OCI-LY1 (cell line): ENCODE measurements around the gene IKZF1.

Experiments used
- H2AFZ ChIP-seq: fragments of 200-600 bp; sonication (generic), shearing (Covaris generic); 2 replicates; pipeline ENCODE4 v1.6.0; 2014; ENCODE audit warnings: antibody characterized with exemption, mild to moderate bottlenecking, low read length
- H3F3A ChIP-seq: fragments of 200-600 bp; sonication (generic), shearing (Covaris generic); 2 replicates; pipeline ENCODE4 v1.6.0; 2014; ENCODE audit warnings: mild to moderate bottlenecking, antibody characterized with exemption, low read length, moderate library complexity; ENCODE audit not compliant: insufficient read depth
- H3K27ac ChIP-seq: fragments of 200-600 bp; sonication (generic); 2 replicates; pipeline ENCODE4 v1.5.1; 2014; ENCODE audit warnings: low read length, mixed run types, mild to moderate bottlenecking, low read depth; ENCODE audit not compliant: poor library complexity, severe bottlenecking
- H3K27me3 ChIP-seq: fragments of 200-600 bp; sonication (generic); 2 replicates; pipeline ENCODE4 v1.6.0; 2014; ENCODE audit warnings: antibody characterized with exemption, mild to moderate bottlenecking, low read length, moderate library complexity; ENCODE audit not compliant: insufficient read depth
- H3K36me3 ChIP-seq: fragments of 200-600 bp; sonication (generic); 2 replicates; pipeline ENCODE4 v1.6.1; 2014; ENCODE audit warnings: mild to moderate bottlenecking, antibody characterized with exemption, low read length, moderate library complexity, mixed read lengths; ENCODE audit not compliant: insufficient read depth
- H3K4me1 ChIP-seq: fragments of 200-600 bp; sonication (generic); 2 replicates; pipeline ENCODE4 v1.5.1; 2014; ENCODE audit warnings: mild to moderate bottlenecking, low read length, moderate library complexity; ENCODE audit not compliant: insufficient read depth, severe bottlenecking
- H3K4me2 ChIP-seq: fragments of 200-600 bp; sonication (generic), shearing (Covaris generic); 2 replicates; pipeline ENCODE4 v1.6.1; 2014; ENCODE audit warnings: low read length
- H3K4me3 ChIP-seq: fragments of 200-600 bp; sonication (generic); 2 replicates; pipeline ENCODE4 v1.5.1; 2014; ENCODE audit warnings: low read length, low read depth, mild to moderate bottlenecking, mixed read lengths; ENCODE audit not compliant: poor library complexity, severe bottlenecking
- H3K79me2 ChIP-seq: fragments of 200-600 bp; shearing (Covaris generic); 2 replicates; pipeline ENCODE4 v1.6.1; 2016; ENCODE audit warnings: mixed run types, low read length, mixed read lengths; ENCODE audit not compliant: insufficient read depth
- H3K9ac ChIP-seq: fragments of 200-600 bp; sonication (generic), shearing (Covaris generic); 2 replicates; pipeline ENCODE4 v1.6.1; 2014; ENCODE audit warnings: mild to moderate bottlenecking, low read length, mixed read lengths
- H3K9me2 ChIP-seq: fragments of 200-600 bp; sonication (generic), shearing (Covaris generic); 2 replicates; pipeline ENCODE4 v1.6.1; 2014; ENCODE audit warnings: low read depth, mild to moderate bottlenecking, low read length, mixed read lengths
- H3K9me3 ChIP-seq: fragments of 200-600 bp; shearing (Covaris generic); 2 replicates; pipeline ENCODE4 v1.6.1; 2014; ENCODE audit warnings: low read length, mixed read lengths
- H4K20me1 ChIP-seq: fragments of 200-600 bp; sonication (generic), shearing (Covaris generic); 2 replicates; pipeline ENCODE4 v1.6.0; 2016; ENCODE audit warnings: mild to moderate bottlenecking, low read length; ENCODE audit not compliant: insufficient read depth
- EZH2 ChIP-seq: fragments of 200-600 bp; sonication (generic), shearing (Covaris generic); IDR thresholded peaks from 2 replicates; pipeline ENCODE4 v1.8.0; 2017; ENCODE audit warnings: borderline replicate concordance, mixed run types, mild to moderate bottlenecking, antibody characterized with exemption, low read length, moderate library complexity, mixed read lengths
- TF ChIP-seq, protein P1 (sequence below): fragments of 200-600 bp; sonication (generic), shearing (Covaris generic); IDR thresholded peaks from 2 replicates; pipeline ENCODE4 v1.5.1; 2017; ENCODE audit warnings: mild to moderate bottlenecking, antibody characterized with exemption, low read length, moderate library complexity, mixed read lengths

IKZF1 gene

DNA sequence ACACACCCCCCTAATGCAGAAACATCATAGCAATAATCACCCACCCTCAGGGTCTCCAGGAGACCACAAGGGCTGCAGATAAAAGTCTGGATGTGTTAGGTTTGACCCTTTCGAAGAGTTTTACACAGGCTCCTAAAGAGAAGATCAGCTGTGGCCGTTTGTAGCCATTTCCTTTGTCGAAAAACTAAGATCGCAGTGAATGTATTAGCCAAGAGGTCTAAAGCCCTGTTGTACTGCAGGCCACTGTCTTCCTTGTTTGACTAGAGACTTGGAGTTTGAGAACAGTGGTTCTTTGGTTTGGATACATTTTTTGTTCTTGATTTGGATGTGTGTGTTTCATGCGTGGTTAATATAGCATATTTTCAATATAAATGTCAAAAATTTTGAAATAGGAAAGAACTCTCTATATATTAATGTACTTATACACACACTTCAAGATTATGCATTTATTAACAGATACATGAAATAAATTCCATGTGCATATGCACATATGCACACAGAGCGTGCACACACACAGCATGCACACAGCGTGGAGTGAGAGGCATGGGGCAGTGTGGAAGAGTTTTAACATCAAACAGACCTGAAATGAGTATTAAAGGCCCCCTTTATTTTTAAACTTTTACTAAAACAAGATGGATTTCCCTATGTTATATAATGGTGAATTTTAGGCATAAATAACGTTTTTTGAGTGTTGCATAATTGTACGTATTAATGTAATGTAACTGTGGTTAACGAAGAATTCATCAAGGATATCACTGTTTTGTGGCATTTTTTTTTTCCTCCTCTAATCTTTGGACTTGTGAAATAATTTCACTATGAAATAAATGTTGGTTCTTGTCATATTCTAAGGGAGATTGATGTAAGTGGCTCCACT is 2.2 kb downstream of the IKZF1 start:
- Histone ChIP-seq H3K4me2 (peak overlapping the region; percentile 81), H3K36me3 (peaks cover 30% of the 10 kb centered on the region; the same call in 1 of the 2 replicates), H3K4me3 (peak overlapping the region; percentile 74), H3K9me2 (no peaks in the 10 kb centered on the region), H4K20me1 (no peaks in the 10 kb centered on the region), H3K27ac (peak overlapping the region; percentile 93), H3K4me1 (peaks cover 52% of the 10 kb centered on the region), H3F3A (peaks cover 3% of the 10 kb centered on the region; the same call in 1 of the 2 replicates), H2AFZ (no peak overlapping the region), H3K27me3 (peaks cover 6% of the 10 kb centered on the region; the same call in 1 of the 2 replicates), H3K79me2 (peaks cover 67% of the 10 kb centered on the region), H3K9me3 (no peaks in the 10 kb centered on the region), H3K9ac (peak overlapping the region; percentile 97)
- TF ChIP-seq, protein P1, sequence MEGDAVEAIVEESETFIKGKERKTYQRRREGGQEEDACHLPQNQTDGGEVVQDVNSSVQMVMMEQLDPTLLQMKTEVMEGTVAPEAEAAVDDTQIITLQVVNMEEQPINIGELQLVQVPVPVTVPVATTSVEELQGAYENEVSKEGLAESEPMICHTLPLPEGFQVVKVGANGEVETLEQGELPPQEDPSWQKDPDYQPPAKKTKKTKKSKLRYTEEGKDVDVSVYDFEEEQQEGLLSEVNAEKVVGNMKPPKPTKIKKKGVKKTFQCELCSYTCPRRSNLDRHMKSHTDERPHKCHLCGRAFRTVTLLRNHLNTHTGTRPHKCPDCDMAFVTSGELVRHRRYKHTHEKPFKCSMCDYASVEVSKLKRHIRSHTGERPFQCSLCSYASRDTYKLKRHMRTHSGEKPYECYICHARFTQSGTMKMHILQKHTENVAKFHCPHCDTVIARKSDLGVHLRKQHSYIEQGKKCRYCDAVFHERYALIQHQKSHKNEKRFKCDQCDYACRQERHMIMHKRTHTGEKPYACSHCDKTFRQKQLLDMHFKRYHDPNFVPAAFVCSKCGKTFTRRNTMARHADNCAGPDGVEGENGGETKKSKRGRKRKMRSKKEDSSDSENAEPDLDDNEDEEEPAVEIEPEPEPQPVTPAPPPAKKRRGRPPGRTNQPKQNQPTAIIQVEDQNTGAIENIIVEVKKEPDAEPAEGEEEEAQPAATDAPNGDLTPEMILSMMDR, result no peak
- no peak for TF ChIP-seq EZH2

DNA sequence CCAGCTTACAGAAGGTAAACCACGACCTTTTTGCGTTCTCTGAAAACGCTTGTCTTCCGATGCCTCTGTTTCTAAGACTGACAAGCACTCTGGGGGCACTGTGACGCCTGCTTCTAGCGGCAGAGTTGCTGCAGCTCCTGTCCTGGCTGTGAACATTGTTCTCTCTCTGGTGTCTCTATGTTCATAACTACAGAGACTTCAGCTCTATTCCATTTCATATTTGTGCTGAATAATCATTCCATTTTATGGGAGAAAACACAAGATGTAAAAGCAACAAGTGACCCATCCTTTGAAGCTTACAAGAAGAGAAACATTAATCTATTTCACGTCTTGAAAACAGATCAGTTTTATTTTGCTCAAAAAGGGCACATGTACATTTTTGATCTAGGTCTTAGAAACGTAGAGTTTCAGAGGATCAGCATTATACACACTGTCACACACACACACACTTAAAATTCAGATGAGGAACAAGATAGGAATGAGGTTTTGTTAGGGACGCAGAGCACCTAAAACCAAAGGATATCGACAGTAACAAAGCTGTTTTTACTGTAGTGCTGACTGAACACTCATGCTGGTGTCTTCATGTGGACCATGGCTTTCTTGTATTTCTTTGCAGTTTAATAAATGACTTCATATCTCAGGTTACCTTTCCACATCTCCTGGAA is 3.0 kb downstream of the IKZF1 start:
- TF ChIP-seq, protein P1, result peak; percentile 44
- no peak for TF ChIP-seq EZH2
- Histone ChIP-seq H3K4me2 (peak overlapping the region; percentile 81), H3K27me3 (no peaks in the 10 kb centered on the region), H3K9ac (peak overlapping the region; percentile 97), H4K20me1 (no peaks in the 10 kb centered on the region), H3F3A (0 out of 2 replicates have a peak, but pooled peaks cover 3% of the 10 kb centered on the region), H3K9me2 (no peaks in the 10 kb centered on the region), H3K4me1 (peaks cover 59% of the 10 kb centered on the region), H2AFZ (no peak overlapping the region), H3K27ac (peak overlapping the region; percentile 93), H3K79me2 (peaks cover 75% of the 10 kb centered on the region), H3K4me3 (peak overlapping the region; percentile 74), H3K9me3 (no peaks in the 10 kb centered on the region), H3K36me3 (peaks cover 37% of the 10 kb centered on the region; the same call in 1 of the 2 replicates)

- Histone ChIP-seq H3K27ac (peak overlapping the region; percentile 93), H3K9me3 (no peaks in the 10 kb centered on the region), H4K20me1 (no peaks in the 10 kb centered on the region), H3K4me3 (peak overlapping the region; percentile 74), H3K79me2 (peaks cover 82% of the 10 kb centered on the region), H3K4me1 (peaks cover 66% of the 10 kb centered on the region), H3K9me2 (no peaks in the 10 kb centered on the region), H3K9ac (peak overlapping the region; percentile 97), H3F3A (0 out of 2 replicates have a peak, but pooled peaks cover 3% of the 10 kb centered on the region), H3K4me2 (peak overlapping the region; percentile 81), H2AFZ (no peak overlapping the region), H3K27me3 (no peaks in the 10 kb centered on the region), H3K36me3 (peaks cover 44% of the 10 kb centered on the region)
- TF ChIP-seq, protein P1, result no peak
- TF ChIP-seq EZH2, result no peak
Measured at GRCh38 chr7:50308203-50308531, 3.7 kb downstream of the IKZF1 start.
